Neural crest cell (in vitro differentiated cells): Measurements from ENCODE around the gene CA5A. TPM values are rescaled to one million over a fixed set of nuclear protein-coding genes. Genes with fewer than 3 reads are reported as not detected.
"Not testable (repeated sequence)": the region's sequence is repeated elsewhere in the genome, so short reads cannot be mapped to it uniquely, and the experiment has no call there.

Experiments used
- DNase-seq: peaks from one replicate; pipeline ENCODE4 v3.0.0; 2021; ENCODE audit warnings: low read depth, mixed read lengths, low spot score
- H3K27ac Mint-ChIP-seq: one replicate; pipeline ENCODE4 v1.8.0; 2021; ENCODE audit warnings: mild to moderate bottlenecking, mixed read lengths; ENCODE audit not compliant: unreplicated experiment
- H3K27me3 Mint-ChIP-seq: 2 replicates; pipeline ENCODE4 v1.8.0; 2021; ENCODE audit warnings: low read depth, mild to moderate bottlenecking, mixed read lengths
- H3K36me3 Mint-ChIP-seq: 2 replicates; pipeline ENCODE4 v1.8.0; 2021; ENCODE audit warnings: low read depth, mild to moderate bottlenecking, mixed read lengths
- H3K4me1 Mint-ChIP-seq: 2 replicates; pipeline ENCODE4 v1.8.0; 2021; ENCODE audit warnings: mixed read lengths
- H3K4me3 Mint-ChIP-seq: one replicate; pipeline ENCODE4 v1.8.0; 2021; ENCODE audit warnings: mild to moderate bottlenecking, mixed read lengths
- H3K9me3 Mint-ChIP-seq: 2 replicates; pipeline ENCODE4 v1.8.0; 2021; ENCODE audit warnings: mixed read lengths
- CTCF ChIP-seq: fragments of 200-600 bp; sonication (generic); conservative IDR thresholded peaks from 2 replicates; pipeline ENCODE4 v1.5.0; 2021; ENCODE audit warnings: antibody characterized with exemption, mild to moderate bottlenecking
- total RNA-seq: library from RNA; stranded (reverse); gene quantifications from 2 replicates; pipeline ENCODE4 v1.2.1, GENCODE V29; 2021

Gene CA5A
- total RNA-seq, 1 donor from 2014 or later = not detected

GRCh38 chr16:87914812-87915211 is 21.5 kb downstream of the CA5A start:
- TF ChIP-seq CTCF = no peak
- Mint-ChIP-seq H3K4me1 (no peaks in the 10 kb centered on the region), H3K4me3 (no peak overlapping the region), H3K27me3 (no peaks in the 10 kb centered on the region), H3K9me3 (no peaks in the 10 kb centered on the region), H3K36me3 (no peaks in the 10 kb centered on the region), H3K27ac (no peak overlapping the region)
- no peak for DNase-seq

GRCh38 chr16:87914021-87914725 is 22.2 kb downstream of the CA5A start:
- H3K27me3 Mint-ChIP-seq, DNase-seq, H3K4me1 Mint-ChIP-seq, H3K4me3 Mint-ChIP-seq, H3K9me3 Mint-ChIP-seq, H3K36me3 Mint-ChIP-seq: not testable (repeated sequence)
- H3K27ac Mint-ChIP-seq = peak overlapping the region; percentile 50

- H3K4me3 Mint-ChIP-seq, H3K27ac Mint-ChIP-seq, H3K9me3 Mint-ChIP-seq, H3K4me1 Mint-ChIP-seq, H3K36me3 Mint-ChIP-seq, H3K27me3 Mint-ChIP-seq, DNase-seq: not testable (repeated sequence)
Observed at GRCh38 chr16:87912691-87913090, 23.6 kb downstream of the CA5A start.

DNA sequence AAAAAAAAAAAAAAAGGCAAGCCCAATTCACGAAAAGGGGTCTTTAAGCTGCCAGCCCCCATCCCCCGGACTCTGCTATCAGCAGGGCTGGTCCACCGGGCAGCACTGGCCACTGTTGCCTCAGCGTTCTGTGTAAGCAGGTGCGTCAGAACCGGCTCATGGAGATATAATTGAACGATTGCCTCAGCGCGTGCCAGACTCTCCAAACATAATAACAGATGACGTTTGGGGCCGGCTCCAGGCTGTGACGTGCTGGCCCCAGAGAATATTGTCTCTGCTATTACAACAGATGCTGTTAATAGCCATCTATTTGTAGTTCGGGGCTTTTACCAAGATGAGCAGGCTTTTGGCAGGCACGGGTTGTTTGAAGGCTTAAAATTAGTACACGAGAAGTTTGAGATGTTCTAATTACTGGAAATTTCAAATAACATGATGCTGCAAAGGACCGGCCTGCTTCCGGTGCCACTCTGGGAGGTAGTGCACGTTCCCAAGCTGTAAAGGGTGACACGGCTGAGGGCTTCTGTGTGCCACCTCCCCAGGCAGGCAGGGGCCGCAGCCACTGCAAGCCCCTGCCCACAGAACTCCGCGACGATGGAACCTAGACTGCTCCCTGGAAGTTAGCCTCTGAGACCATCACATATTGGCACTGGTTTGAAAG is 25.1 kb downstream of the CA5A start:
- not testable (repeated sequence) for H3K27me3 Mint-ChIP-seq, H3K4me3 Mint-ChIP-seq, H3K27ac Mint-ChIP-seq, H3K36me3 Mint-ChIP-seq, H3K9me3 Mint-ChIP-seq, DNase-seq, H3K4me1 Mint-ChIP-seq

GRCh38 chr16:87909203-87909935 is 27.0 kb downstream of the CA5A start:
- H3K4me3 Mint-ChIP-seq, H3K4me1 Mint-ChIP-seq: not testable (repeated sequence)

DNA sequence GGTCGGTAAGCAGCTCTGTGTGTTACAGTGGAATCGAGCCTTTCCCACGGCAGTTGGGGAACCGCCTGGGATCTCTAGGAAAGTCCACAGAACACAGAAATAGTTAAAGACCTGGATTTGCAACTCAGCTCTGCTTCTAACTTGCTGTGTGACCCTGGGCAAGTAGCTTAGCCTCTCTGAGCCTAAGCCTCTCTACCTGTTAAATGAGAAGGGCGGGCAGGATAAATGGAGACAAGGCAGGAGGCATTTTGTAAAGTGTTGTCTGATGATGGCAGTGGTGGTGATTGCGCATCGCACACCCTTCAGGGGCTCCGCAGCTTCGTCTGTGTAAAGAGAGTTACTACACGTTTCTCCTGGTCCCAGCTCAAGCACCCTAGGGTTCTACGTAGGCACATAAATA is 28.2 kb downstream of the CA5A start:
- DNase-seq, H3K9me3 Mint-ChIP-seq, H3K4me1 Mint-ChIP-seq, H3K4me3 Mint-ChIP-seq, H3K27ac Mint-ChIP-seq, H3K27me3 Mint-ChIP-seq, H3K36me3 Mint-ChIP-seq: not testable (repeated sequence)

More at GRCh38 chr16:87909203-87909935, 27.0 kb downstream of the CA5A start:
- H3K27me3 Mint-ChIP-seq, H3K27ac Mint-ChIP-seq, H3K36me3 Mint-ChIP-seq, H3K9me3 Mint-ChIP-seq: not testable (repeated sequence)
- peak; percentile 94 for TF ChIP-seq CTCF
- DNase-seq = peak; percentile 95

DNA sequence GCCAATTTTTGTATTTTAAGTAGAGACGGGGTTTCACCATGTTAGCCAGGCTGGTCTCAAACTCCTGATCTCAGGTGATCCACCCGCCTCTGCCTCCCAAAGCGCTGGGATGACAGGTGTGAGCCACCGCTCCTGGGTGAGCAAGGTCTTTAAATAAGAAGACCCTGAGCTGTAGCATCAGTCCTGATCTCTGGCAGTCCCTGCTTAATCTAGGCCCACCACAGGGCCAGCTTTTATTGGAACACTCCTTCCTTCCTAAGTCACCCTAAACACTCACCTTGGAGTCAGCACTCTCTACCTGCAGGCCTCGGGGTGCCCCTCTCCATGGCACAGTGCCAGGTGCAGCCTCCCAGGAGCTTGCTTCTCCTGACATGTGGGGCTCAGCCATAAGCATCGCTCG is 30.8 kb downstream of the CA5A start:
- H3K36me3 Mint-ChIP-seq, H3K4me1 Mint-ChIP-seq, H3K27me3 Mint-ChIP-seq, H3K4me3 Mint-ChIP-seq, H3K27ac Mint-ChIP-seq, DNase-seq, H3K9me3 Mint-ChIP-seq: not testable (repeated sequence)

GRCh38 chr16:87904963-87905362 is 31.4 kb downstream of the CA5A start:
- not testable (repeated sequence) for H3K4me1 Mint-ChIP-seq, H3K9me3 Mint-ChIP-seq, H3K27me3 Mint-ChIP-seq, H3K36me3 Mint-ChIP-seq, H3K4me3 Mint-ChIP-seq, H3K27ac Mint-ChIP-seq, DNase-seq

DNA sequence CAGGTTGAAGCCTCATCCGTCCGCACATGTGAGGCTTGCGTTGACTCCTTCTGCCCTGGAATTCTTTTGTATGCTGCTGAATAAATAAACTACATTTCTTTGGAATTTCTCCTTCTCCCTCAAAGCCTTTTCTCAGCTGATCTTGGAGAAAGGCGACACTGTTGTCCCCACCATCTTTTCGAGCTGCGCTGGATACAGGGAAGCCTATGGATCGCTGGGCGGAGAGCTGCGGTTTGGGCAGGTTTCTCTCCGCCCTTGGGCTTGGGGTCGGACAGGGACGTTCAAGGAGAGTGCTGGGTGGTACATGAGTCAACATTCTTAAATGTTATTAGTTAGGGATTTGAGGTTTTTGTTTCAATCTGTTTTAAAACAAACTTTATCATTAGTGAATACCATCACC is 35.8 kb downstream of the CA5A start:
- not testable (repeated sequence) for H3K27ac Mint-ChIP-seq

More for the DNA sequence above, 35.8 kb downstream of the CA5A start:
- not testable (repeated sequence) for H3K27me3 Mint-ChIP-seq, H3K4me1 Mint-ChIP-seq, DNase-seq, H3K9me3 Mint-ChIP-seq, H3K4me3 Mint-ChIP-seq, H3K36me3 Mint-ChIP-seq
